ENCODE data around the gene MEIS1.

MEIS1 gene

DNA sequence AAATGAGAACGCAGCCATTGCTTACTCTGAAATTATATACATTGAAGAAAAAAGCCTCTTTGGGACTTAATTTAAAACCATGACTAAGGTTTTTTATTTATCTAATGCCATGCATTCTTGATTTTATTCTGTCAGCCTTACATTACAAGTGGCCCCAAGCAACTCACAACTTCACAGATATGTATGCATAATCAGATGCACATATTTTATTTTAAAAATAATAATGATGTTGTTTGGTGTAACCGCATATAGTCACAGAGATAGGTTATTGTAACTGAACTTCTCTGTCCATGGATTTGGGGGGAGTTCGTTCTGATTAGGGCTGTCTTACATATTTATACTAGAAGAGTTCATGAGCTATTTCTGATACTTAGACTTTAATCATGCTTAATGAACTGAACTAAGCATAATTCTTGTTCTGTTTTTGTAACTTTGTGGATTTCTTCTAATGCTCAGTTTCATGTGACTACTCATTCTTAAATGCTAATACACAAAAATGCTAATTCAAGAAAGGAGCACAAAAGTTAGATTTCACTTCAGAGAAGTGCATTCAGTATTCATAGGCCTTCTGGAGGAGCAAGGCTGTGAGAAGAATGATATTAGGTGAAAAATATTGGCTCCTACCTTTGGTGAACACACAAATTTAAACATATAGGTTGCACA lies 26.2 kb downstream of the MEIS1 start:
- TF ChIP-seq ZNF274 (IDR thresholded peaks at IDR 0.05; ENCODE audit: low read depth, low read length): no peak
- H3K4me3 ChIP-seq (ENCODE audit: low read length): no peak overlapping the region

DNA sequence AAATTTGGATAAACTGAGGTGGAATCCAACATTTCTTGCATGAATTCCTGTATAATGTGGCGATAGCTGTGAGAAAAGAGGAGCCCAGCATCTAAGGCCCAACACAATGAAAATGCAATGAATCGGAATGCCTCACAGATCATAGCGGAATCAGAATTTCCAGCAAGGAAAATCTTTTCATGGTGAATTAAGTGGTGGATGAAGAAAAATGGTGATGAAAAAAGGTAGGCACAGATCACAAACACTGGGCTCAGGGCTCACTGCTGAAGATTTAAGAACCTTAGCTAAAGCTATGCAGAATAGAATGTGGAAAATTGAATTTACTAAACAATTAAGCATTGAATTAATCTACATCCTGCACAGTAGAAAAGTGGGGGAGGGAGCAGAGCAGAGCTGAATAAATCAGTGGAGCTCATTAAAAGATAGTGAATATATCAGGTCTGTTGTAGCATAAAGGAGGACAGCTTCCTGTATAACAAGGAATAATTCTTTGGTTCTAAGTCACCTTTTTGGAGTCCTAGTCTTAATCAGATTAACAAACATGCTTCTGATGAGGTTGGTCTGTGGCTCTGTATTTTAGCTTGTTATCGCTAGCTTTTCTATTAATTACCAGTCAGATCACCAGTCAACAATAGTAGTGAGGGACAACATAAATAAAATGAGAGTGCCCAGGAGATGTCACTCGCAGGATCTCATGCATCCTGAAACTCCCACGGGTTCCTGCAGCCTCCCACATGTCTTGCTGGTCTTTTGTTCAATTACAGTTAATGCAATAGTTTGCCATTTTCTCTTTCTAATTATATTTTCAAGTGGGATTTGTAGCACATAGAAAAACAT lies 27.0 kb downstream of the MEIS1 start:
- TF ChIP-seq ZNF274 (IDR thresholded peaks at IDR 0.05; ENCODE audit: low read depth, low read length): no peak
- no peak overlapping the region for H3K4me3 ChIP-seq (ENCODE audit: low read length)

DNA sequence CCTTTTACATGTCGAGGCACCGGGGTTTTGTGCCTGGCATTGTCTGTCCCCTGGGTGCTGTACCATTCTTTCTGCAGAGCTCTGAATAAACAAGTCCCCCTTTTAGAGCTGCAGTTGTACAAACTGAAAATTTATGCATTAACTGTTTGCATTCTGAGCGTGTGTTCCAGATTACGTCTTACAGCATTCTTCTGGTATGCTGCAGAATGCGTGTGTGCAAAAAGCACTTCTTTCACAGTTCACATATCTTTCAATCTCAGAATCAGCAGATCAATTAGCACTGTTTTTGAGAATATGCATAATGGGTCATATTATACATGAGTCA lies 27.5 kb downstream of the MEIS1 start:
- no peak for TF ChIP-seq ZNF274 (IDR thresholded peaks at IDR 0.05; ENCODE audit: low read depth, low read length)
- H3K4me3 ChIP-seq (ENCODE audit: low read length): no peak overlapping the region

DNA sequence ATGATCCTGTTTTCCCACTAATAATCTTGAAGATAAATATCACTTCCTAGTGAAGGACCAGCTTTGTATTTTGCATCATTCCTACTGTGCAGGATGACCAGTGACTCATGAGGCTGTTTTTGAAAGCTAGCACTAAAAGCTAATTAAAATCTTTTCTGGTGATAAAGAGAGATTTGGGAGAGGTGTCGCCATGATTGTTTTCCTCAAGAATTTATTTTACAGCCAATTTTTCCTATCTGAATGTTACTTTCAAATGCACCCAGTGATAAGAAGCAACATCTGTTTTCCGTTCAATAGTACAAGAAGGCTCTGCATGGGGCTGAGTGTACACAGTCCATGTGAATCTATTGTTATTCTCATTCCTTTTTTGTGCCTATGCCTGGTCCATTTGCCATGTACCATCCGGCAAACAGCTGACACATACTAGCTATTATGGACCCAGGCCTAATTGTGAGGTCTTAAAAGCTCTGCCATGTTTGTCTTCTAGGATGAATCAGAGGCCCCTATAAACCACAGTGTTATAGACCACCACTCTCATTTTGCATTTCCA lies 28.4 kb downstream of the MEIS1 start:
- no peak overlapping the region for H3K4me3 ChIP-seq (ENCODE audit: low read length)
- no peak for TF ChIP-seq ZNF274 (IDR thresholded peaks at IDR 0.05; ENCODE audit: low read depth, low read length)

DNA sequence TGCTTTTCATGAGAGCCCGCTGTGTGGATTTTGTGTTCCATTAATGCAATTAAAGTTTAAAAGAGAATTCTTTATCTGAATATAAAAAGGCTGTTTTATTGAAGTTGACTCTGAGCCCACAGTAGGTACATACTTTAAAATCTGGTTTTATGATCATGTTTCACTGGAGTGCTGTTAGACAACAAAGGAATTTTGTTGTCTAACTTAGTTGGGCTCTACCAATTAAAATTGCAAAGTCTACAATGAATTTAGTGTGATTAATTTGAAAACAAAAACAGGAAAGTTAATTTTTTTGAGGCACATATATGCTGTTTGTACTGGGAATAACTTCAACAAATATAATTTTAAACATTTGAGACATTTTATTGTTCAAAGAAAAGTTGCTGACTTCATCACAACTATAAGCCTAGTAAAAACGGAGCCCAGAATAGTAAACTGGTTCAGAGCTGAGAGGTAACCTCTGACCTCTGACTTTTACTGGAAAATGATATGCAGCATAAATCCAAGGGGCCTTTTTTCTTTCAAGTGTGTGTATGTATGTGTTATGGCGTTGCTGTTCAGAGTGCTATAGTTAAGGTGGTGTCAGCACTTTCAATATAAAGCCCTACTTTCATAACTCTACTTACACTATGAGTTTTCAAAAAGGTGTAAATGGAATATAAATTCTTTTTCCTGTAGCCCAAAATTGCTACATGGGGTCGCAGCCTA lies 30.2 kb downstream of the MEIS1 start:
- TF ChIP-seq ZNF274 (IDR thresholded peaks at IDR 0.05; ENCODE audit: low read depth, low read length): no peak
- no peak overlapping the region for H3K4me3 ChIP-seq (ENCODE audit: low read length)

DNA sequence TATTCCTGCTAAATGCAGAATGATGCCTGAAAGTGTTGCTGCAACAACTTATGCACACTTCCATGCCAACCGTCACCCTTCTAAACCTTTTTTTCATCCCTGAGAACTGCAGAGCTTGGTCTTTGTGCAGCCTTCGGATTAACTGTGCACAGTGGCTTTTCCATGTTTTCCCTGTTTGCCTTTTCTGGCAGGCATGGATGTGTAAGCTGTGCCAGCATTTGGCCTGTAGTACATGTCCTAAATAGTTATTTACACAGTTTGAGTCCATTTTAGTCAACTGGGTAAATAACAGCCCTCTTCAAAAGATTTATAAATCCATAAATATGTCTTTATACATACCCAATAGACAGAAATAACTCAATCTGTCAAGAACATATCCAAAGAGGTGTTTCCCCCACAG lies 31.5 kb downstream of the MEIS1 start:
- no peak for TF ChIP-seq ZNF274 (IDR thresholded peaks at IDR 0.05; ENCODE audit: low read depth, low read length)
- H3K4me3 ChIP-seq (ENCODE audit: low read length): no peak overlapping the region

DNA sequence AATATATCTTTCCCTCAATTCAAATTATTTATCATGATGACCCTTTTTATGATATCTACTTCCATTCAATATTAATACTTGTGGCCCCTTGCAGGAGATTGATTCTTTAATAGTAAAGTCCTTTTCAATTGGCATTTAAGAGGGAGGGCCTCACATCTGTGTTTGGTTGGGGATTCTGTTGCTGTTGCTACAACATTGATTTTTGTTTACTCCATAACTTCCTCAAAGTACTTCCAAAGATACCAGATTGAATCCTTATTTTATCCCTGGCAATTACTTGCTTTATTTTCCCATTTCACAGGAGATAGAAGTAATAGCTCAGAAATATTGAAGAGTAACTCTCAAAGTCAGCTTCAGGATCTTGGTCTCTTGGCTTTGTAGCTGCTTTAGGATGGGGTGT lies 32.8 kb downstream of the MEIS1 start:
- no peak for TF ChIP-seq ZNF274 (IDR thresholded peaks at IDR 0.05; ENCODE audit: low read depth, low read length)
- no peak overlapping the region for H3K4me3 ChIP-seq (ENCODE audit: low read length)

DNA sequence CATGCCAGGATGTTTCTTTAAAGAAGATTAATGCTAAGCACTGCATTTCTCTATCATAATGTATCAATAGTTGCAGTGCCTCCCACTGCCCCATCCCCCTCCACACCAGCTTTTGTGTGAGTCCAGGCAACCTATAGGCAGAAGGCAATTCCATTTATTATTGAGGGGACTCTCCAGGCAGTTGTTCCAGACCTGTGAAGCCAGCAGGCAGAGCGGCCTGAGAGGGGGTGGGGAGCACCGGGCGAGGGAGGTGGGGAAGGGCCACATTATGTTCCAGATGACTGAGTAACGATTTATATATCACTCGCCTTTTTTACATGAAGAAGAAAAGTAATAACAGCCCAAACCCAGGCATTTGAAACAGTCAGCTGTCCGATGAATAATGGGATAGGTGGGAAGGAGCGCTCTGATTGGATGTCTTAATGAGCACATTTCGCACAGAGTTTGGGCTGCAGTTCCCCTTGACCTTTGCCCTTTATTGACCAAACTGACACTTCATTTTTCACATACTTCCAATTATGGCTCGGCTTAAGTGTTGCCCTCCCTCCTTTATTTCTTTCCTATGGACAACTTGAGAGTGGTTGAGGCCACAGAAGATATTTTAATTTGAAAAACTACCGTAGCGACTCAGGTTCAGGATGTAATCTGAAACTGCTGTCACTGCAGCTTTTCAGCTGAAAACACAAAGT lies 34.4 kb downstream of the MEIS1 start:
- no peak overlapping the region for H3K4me3 ChIP-seq (ENCODE audit: low read length)
- TF ChIP-seq ZNF274 (IDR thresholded peaks at IDR 0.05; ENCODE audit: low read depth, low read length): no peak

DNA sequence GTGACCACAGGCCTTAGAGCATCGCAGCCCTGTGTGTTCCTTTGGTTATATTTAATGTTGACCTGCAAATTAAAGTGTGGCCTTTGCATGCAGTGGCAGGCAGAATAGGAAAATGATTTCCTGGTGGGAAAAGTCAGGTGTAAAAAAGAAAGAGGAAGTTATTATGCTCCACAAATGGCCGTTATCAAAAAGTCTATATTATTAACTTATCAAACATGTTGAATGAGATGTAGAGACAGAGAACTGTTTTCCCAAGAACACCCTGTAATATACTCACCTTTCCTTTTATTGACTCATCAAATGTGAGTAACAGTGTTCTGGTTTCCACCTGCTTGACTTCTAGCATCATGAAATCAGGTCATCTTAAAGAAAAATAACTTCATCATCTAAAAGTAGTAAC lies 35.3 kb downstream of the MEIS1 start:
- no peak overlapping the region for H3K4me3 ChIP-seq (ENCODE audit: low read length)
- TF ChIP-seq ZNF274 (IDR thresholded peaks at IDR 0.05; ENCODE audit: low read depth, low read length): no peak

DNA sequence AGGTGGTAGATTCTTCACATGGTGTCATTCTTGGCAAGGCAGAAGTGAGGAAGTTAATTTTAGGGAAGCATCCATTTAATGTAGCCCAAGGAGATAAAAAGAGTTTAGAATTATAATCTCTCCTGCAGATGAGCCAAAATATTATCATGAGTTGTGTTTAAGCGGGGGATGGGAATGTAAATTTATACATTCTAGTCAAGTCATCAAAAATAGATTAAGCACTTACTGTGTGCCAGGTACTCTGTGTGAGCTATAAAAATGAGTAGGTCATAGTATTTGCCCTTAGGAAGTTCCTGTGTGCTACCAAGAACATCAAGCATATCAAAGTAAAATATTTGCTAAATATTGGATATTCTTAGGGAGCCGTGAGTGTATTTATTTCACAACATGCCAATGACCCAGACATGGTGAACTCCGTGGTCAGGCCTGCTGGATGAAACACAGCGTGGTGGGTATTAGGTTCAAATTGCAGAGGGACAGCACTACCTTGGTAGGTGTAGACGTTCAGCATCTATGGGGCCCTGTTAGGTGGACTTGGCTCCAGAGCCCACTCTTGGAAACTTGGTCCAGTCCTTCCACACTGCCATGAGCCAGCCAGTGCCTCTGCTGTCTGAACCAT lies 37.4 kb downstream of the MEIS1 start:
- H3K4me3 ChIP-seq (ENCODE audit: low read length): no peak overlapping the region
- no peak for TF ChIP-seq ZNF274 (IDR thresholded peaks at IDR 0.05; ENCODE audit: low read depth, low read length)

DNA sequence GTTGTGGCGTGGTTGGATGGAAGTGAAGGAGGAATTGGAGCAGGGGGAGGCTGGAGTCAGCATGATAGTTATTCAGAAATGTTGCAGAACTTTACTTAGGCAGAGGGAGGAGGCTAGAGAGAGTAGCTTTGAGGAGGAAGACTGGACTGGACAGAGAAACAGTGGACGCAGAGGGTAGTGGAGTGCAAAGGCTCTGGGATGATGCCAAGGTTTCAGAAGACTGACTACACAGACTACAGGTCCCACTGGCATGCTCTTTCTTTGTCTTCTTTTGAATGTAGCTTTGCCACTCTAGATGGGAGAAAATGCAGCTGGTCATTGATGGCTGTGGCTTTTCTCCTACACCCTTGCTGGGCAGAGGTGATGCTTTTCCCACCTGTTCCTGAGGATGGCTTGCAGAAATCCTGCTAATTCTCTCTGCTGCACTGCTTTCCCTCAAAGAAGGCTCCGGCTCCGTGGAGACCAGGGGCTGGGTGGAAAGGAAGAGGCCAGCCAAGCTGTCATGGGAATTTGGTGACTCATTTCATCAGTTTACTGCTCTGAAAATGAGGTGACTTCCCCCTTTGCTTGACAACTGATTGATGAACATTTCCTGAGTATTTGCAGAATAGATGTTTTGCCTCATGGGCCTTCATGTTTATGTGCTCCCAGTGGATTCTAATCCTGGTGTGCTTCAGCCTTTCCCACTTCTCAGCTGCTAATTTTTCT lies 42.4 kb downstream of the MEIS1 start:
- H3K4me3 ChIP-seq (ENCODE audit: low read length): no peak overlapping the region
- TF ChIP-seq ZNF274 (IDR thresholded peaks at IDR 0.05; ENCODE audit: low read depth, low read length): no peak

DNA sequence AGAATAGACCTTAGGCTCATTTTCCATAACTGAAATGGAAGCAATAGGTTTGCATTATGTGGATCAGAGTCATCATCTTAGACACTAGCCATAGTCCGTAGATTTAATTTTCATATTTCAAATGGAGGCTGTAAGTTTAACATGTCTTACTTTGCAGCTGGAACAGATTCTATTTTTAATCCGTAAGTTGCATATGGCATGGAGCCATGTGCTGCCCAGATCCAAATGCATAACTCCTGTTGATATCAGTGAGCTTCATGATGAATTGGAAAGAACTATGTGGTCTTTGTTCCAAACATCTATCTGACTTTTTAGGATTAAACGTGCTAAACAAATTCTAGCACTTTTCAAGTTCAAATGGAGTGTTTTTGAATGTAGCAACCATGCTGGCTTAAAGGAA lies 43.4 kb downstream of the MEIS1 start:
- no peak overlapping the region for H3K4me3 ChIP-seq (ENCODE audit: low read length)
- no peak for TF ChIP-seq ZNF274 (IDR thresholded peaks at IDR 0.05; ENCODE audit: low read depth, low read length)

DNA sequence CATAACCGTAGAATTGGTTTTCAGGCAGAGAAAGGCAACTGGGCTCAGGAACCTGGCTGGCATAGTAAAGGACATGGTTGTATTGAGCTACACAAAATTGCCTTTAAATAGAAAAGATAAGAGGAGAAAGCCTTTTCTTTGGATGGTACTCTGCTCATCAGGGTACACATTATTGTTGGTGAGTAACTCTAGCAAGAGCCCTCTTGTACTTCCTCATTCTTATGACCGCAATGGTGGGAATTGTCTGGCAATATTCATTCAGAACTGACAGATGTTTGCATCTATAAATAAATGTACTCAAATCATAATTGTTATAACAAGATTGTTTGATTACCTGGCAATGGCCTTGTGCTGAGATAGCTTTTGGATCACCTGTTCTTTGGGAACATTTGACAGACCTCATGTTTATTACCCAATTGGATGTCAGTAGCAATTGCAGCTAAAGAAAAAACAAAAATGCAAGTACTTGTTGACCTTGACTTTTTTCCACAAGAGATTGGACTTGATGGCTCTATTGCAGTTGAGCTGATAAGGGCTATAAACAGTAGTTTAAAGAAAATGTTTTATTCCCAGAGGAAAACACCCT lies 43.9 kb downstream of the MEIS1 start:
- TF ChIP-seq ZNF274 (IDR thresholded peaks at IDR 0.05; ENCODE audit: low read depth, low read length): no peak
- no peak overlapping the region for H3K4me3 ChIP-seq (ENCODE audit: low read length)
